Upper lobe of right lung (tissue), 1 donor: ENCODE measurements around the gene C14orf132. TPM values are rescaled to one million over a fixed set of nuclear protein-coding genes. Genes with fewer than 3 reads are reported as not detected.

ENCODE experiments used
- ATAC-seq: fragments of 200-7000 bp; cut with Tn5 transposase; one replicate; pipeline ENCODE4 v1.9.1; 2020; ENCODE audit warnings: mild to moderate bottlenecking, moderate library complexity
- DNase-seq: peaks from one replicate; pipeline ENCODE4 v3.0.0-alpha.2; 2020
- H3K27ac ChIP-seq: fragments of 200-600 bp; one replicate; pipeline ENCODE4 v1.8.0; 2022
- H3K27me3 ChIP-seq: fragments of 200-600 bp; one replicate; pipeline ENCODE4 v1.8.0; 2022; ENCODE audit warnings: mild to moderate bottlenecking
- H3K36me3 ChIP-seq: fragments of 200-600 bp; one replicate; pipeline ENCODE4 v1.8.0; 2022
- H3K4me1 ChIP-seq: fragments of 200-600 bp; one replicate; pipeline ENCODE4 v1.8.0; 2022
- H3K4me3 ChIP-seq: fragments of 200-600 bp; one replicate; pipeline ENCODE4 v1.8.0; 2022; ENCODE audit warnings: mild to moderate bottlenecking
- H3K9me3 ChIP-seq: fragments of 200-600 bp; one replicate; pipeline ENCODE4 v1.8.0; 2022
- intact Hi-C: fragments of 100-400 bp; cut with DNase I; formaldehyde crosslinking; loops from one replicate; pipeline ENCODE4 v1.11.0; 2022
- total RNA-seq: library from RNA; stranded (reverse); fragmentation: NEBNext Ultra II Directional; extraction: Animal tissue kit (Norgen Biotek cat#: 25700); gene quantifications from one replicate; pipeline ENCODE4 v1.2.1, GENCODE V29; 2021
- TF ChIP-seq, protein P1 (sequence below): fragments of 200-600 bp; IDR thresholded peaks from one replicate; pipeline ENCODE4 v1.8.0; 2022; ENCODE audit warnings: antibody characterized with exemption
- donor health status: DM: no; HTN: yes; CAD: no; lungs with severe emphysema.

Gene C14orf132
- total RNA-seq, 1 donor from 2014 or later = 63.1 TPM

DNA sequence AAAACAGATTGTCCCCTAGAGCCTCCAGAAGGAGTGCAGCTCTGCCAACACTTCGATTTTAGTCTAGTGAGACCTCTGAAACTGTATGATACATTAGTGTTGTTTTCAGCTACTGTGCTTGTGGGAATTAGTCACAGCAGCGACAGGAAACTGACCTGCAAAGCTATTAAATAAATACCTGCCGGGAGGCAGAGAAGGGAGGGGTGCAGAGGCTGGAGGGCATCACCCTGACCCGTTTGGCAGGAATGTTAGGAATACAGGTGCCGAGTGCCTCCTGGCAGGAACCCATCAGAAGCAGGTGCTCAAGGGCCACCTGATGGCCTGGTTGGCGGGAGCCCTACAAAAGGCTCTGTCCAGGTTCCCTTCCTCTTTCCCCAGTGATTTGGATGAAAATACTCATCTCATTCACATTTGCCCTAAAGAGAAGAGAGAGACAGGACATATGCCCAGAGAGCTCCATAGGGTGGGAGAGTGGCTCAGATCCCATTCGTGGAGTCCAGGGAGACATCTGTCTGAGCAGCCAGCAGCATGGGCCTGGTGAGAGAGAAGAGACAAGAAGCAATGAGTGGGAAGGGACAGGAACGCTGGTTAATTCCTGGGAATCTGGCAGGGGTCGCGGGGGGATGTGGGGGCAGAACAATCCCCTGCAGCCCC is 44.6 kb downstream of the C14orf132 start:
- ATAC-seq = peak; percentile 91
- H3K27ac ChIP-seq = no peak overlapping the region
- intact Hi-C loops = no loop called here
- TF ChIP-seq, protein P1, sequence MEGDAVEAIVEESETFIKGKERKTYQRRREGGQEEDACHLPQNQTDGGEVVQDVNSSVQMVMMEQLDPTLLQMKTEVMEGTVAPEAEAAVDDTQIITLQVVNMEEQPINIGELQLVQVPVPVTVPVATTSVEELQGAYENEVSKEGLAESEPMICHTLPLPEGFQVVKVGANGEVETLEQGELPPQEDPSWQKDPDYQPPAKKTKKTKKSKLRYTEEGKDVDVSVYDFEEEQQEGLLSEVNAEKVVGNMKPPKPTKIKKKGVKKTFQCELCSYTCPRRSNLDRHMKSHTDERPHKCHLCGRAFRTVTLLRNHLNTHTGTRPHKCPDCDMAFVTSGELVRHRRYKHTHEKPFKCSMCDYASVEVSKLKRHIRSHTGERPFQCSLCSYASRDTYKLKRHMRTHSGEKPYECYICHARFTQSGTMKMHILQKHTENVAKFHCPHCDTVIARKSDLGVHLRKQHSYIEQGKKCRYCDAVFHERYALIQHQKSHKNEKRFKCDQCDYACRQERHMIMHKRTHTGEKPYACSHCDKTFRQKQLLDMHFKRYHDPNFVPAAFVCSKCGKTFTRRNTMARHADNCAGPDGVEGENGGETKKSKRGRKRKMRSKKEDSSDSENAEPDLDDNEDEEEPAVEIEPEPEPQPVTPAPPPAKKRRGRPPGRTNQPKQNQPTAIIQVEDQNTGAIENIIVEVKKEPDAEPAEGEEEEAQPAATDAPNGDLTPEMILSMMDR = no peak
- H3K4me1 ChIP-seq = peaks cover 4% of the 10 kb centered on the region
- H3K27me3 ChIP-seq = no peaks in the 10 kb centered on the region
- no peak overlapping the region for H3K4me3 ChIP-seq
- no peaks in the 10 kb centered on the region for H3K9me3 ChIP-seq
- peak; percentile 87 for DNase-seq
- H3K36me3 ChIP-seq = peaks cover 12% of the 10 kb centered on the region

DNA sequence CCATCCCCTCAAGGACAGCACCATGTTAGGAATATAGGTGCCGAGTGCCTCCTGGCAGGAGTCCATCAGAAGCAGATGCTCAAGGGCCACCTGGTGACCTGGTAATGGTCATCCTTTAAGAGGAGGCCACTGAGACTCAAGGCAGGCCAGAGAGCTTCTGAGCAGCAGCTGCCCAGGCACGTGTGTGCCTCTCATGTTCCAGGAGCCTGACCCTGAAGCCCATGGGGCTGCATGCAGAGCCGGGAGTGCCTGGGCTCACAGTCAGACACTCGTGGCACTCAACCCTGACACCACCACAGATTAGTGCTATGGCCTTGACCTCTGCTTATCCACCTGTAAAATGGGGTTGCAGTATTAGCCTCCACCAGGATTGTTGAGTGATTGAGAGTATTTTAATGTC is 45.6 kb downstream of the C14orf132 start:
- H3K27me3 ChIP-seq = no peaks in the 10 kb centered on the region
- TF ChIP-seq, protein P1 = no peak
- no peak overlapping the region for H3K4me3 ChIP-seq
- DNase-seq (no peak), ATAC-seq (no peak)
- intact Hi-C loops = no loop called here
- peaks cover 4% of the 10 kb centered on the region for H3K4me1 ChIP-seq
- no peak overlapping the region for H3K27ac ChIP-seq
- H3K36me3 ChIP-seq = peaks cover 12% of the 10 kb centered on the region
- H3K9me3 ChIP-seq = no peaks in the 10 kb centered on the region

DNA sequence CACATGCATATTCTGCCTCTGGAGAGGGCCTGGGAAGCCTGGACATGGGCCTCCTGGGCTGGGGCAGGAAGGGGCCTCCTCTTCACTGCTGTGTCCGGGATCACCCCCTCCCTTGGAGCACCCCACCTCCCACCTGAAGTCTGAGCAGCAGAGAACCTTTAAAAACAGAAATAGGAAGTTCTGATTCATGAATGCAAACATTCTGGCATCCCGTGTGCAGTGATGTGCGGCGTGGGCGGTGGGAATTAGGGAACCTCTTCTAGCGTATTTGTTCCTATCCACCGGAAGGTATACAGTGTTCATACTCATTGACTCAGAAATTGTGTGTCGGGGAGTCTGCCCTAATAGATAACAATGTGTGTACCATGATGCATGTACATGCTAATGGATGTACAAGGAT is 46.2 kb downstream of the C14orf132 start:
- intact Hi-C loops = no loop called here
- Histone ChIP-seq H3K4me1 (peaks cover 4% of the 10 kb centered on the region), H3K36me3 (peaks cover 12% of the 10 kb centered on the region), H3K9me3 (no peaks in the 10 kb centered on the region), H3K4me3 (no peak overlapping the region), H3K27ac (no peak overlapping the region), H3K27me3 (no peaks in the 10 kb centered on the region)
- TF ChIP-seq, protein P1 = no peak
- DNase-seq = no peak
- ATAC-seq = no peak

DNA sequence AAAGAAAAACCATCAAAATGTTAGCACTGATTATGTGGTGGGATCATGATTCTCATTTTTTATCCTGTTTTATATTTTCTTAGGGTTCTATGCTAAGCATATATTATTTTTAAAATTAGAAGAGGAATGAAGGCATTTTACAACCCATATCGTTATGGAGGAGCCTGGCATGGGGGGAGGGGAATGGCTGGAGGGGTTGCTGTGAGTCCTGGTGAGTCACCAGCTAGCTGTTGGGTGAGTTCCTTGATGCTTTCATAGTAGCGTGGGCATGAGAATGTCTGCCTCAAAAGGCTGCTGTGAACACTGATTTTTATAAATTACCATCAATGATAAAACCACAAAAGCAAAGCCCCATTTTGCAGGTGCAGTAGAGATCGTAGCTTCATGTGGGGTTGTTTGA is 46.9 kb downstream of the C14orf132 start:
- Histone ChIP-seq H3K4me3 (no peak overlapping the region), H3K9me3 (no peaks in the 10 kb centered on the region), H3K36me3 (peaks cover 12% of the 10 kb centered on the region), H3K27ac (no peak overlapping the region), H3K27me3 (no peaks in the 10 kb centered on the region), H3K4me1 (peaks cover 4% of the 10 kb centered on the region)
- DNase-seq (no peak), ATAC-seq (no peak)
- intact Hi-C loops = no loop called here
- TF ChIP-seq, protein P1 = no peak

DNA sequence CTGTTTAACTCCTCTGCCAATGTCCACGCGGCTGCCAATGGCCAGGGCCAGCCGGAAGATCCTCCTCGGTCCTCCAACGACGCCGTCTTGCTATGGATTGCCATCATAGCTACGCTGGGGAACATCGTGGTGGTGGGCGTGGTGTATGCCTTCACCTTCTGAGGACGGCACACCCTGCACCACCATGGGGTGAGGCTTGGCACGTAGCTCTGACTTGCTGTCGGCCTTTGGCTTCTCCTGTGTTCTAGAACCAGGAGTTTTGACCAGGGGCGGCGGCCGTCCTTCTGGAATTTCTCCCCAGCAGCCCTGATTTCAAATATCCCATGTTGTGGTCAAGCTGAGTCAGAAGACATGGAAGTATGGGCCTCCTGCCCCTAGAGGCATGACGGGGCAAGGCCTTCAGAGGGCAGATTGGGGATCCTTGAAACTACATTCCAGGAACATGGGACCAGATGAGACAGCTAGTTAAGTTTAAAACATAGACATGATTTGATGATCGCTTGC is 47.5 kb downstream of the C14orf132 start:
- peaks cover 4% of the 10 kb centered on the region for H3K4me1 ChIP-seq
- no peaks in the 10 kb centered on the region for H3K9me3 ChIP-seq
- no peak overlapping the region for H3K4me3 ChIP-seq
- TF ChIP-seq, protein P1 = no peak
- H3K27ac ChIP-seq = no peak overlapping the region
- ATAC-seq (no peak), DNase-seq (no peak)
- intact Hi-C loops = no loop called here
- H3K36me3 ChIP-seq = peaks cover 12% of the 10 kb centered on the region
- no peaks in the 10 kb centered on the region for H3K27me3 ChIP-seq

DNA sequence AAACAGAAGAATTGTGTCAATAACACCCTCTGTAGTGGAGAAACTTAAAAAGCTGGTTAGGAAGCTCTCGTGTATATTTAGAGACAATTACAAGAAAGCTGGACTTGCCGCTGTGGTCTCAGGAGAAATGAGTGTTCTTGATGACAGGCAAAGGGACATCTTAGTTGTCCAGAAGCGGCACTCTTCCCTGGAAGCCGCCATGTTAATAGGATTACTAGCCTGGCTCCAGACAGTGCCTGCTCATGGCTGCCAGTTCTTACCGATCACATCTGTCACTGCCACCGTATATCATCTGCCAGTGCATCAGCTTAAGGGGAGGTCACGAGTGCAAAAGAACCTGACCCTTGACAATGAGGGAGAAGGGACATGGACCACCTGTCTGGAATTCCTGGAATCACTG is 48.9 kb downstream of the C14orf132 start:
- no peak for DNase-seq
- no peak for ATAC-seq
- Histone ChIP-seq H3K9me3 (no peaks in the 10 kb centered on the region), H3K36me3 (peaks cover 12% of the 10 kb centered on the region), H3K4me3 (no peak overlapping the region), H3K27me3 (no peaks in the 10 kb centered on the region), H3K4me1 (peaks cover 4% of the 10 kb centered on the region), H3K27ac (no peak overlapping the region)
- intact Hi-C loops = no loop called here
- TF ChIP-seq, protein P1 = no peak
